Natural killer cell (primary cell): Measurements from ENCODE around the gene MACROD2. TPM values are rescaled to one million over a fixed set of nuclear protein-coding genes. Genes with fewer than 3 reads are reported as not detected.

Experiments
- ATAC-seq, 3 donors: fragments of 150-1000 bp in 2 of 3; fragments of 200-7000 bp in 1 of 3; cut with Tn5 transposase; 1 replicate in 1 of 3; 2 replicates in 2 of 3; pipeline ENCODE4 v1.10.0; 2021; ENCODE audit warnings: mild to moderate bottlenecking in 2 of 3, moderate library complexity in 2 of 3
- DNase-seq, 2 donors: peaks; one replicate each; pipeline versions ENCODE4 v3.0.0 to v3.0.0-alpha.2; 2013 to 2021; ENCODE audit warnings: mixed read lengths in 1 of 2
- H3K27ac ChIP-seq: one replicate; pipeline ENCODE4 v1.5.1; 2013; ENCODE audit warnings: mild to moderate bottlenecking, low read length
- H3K27me3 ChIP-seq: one replicate; pipeline ENCODE4 v1.6.1; 2013; ENCODE audit warnings: low read length; ENCODE audit not compliant: control insufficient read depth, insufficient read depth
- H3K36me3 ChIP-seq: one replicate; pipeline ENCODE4 v1.6.1; 2013; ENCODE audit warnings: low read length; ENCODE audit not compliant: control insufficient read depth, insufficient read depth
- H3K4me1 ChIP-seq: one replicate; pipeline ENCODE4 v1.6.1; 2013; ENCODE audit warnings: low read length; ENCODE audit not compliant: control insufficient read depth, insufficient read depth
- H3K4me3 ChIP-seq: one replicate; pipeline ENCODE4 v1.5.1; 2013; ENCODE audit warnings: low read length
- H3K9me3 ChIP-seq: one replicate; pipeline ENCODE4 v1.6.1; 2013; ENCODE audit warnings: low read length; ENCODE audit not compliant: control insufficient read depth, insufficient read depth
- H3K27ac Mint-ChIP-seq, 2 donors: one replicate each; pipeline ENCODE4 v1.8.0; 2022; ENCODE audit warnings: mild to moderate bottlenecking in 2 of 2, mixed read lengths in 2 of 2, moderate library complexity in 1 of 2
- H3K27me3 Mint-ChIP-seq, 2 donors: one replicate each; pipeline ENCODE4 v1.8.0; 2022; ENCODE audit warnings: low read depth in 2 of 2, mixed read lengths in 2 of 2
- H3K36me3 Mint-ChIP-seq: one replicate; pipeline ENCODE4 v1.8.0; 2022; ENCODE audit warnings: mixed read lengths
- H3K4me1 Mint-ChIP-seq, 2 donors: one replicate each; pipeline ENCODE4 v1.8.0; 2022; ENCODE audit warnings: mixed read lengths in 2 of 2
- H3K4me3 Mint-ChIP-seq: one replicate; pipeline ENCODE4 v1.8.0; 2022; ENCODE audit warnings: mild to moderate bottlenecking, moderate library complexity, mixed read lengths
- H3K9me3 Mint-ChIP-seq, 2 donors: one replicate each; pipeline ENCODE4 v1.8.0; 2022; ENCODE audit warnings: mixed read lengths in 2 of 2
- CTCF ChIP-seq: fragments of 200-600 bp; IDR thresholded peaks from one replicate; pipeline ENCODE4 v1.8.0; 2022; ENCODE audit warnings: antibody characterized with exemption
- WGBS: methylation state at CpG from one replicate; pipeline ENCODE4 v1.1.7; 2013; ENCODE audit warnings: missing lambda C conversion rate; ENCODE audit not compliant: insufficient coverage; 5-methylcytosine and 5-hydroxymethylcytosine counted together
- intact Hi-C: fragments of 100-400 bp; cut with micrococcal nuclease; formaldehyde crosslinking; loops from one replicate; pipeline ENCODE4 v1.14.2; 2022
- total RNA-seq, 4 donors: library from RNA; stranded (reverse); fragments of 120-200 nt in 1 of 4; gene quantifications; one replicate each; pipeline versions ENCODE4 v1.2.3 to v1.2.4, GENCODE V29; 2013 to 2022

The MACROD2 gene
- total RNA-seq, 3 donors from 2014 or later (not counting 1 experiment from before 2014, with no cell fraction given): 0.19 to 0.88 TPM; not detected in 1

DNA sequence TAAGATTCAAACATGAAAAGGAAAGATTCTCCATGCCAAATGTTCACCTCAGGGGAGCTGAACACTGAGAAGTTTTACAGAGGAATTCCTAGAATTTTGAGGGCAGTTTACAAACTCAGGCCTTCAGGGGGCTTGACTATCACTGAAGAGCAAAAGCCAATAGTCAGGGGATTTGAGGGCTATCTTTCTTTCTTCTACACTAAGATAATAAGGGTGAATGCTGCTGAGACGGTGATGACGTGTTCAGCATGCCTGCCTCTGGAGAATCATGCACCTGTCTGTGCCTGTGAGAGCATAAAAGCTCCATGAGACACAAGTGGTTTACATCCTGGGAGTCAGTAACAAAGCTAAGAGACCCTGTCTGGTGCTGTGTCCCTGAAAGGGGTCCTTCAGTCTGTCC is 1492.4 kb downstream of the MACROD2 start:
- no peaks in the 10 kb centered on the region for H3K4me1 Mint-ChIP-seq
- no peak for TF ChIP-seq CTCF
- H3K27ac Mint-ChIP-seq: no peak overlapping the region

DNA sequence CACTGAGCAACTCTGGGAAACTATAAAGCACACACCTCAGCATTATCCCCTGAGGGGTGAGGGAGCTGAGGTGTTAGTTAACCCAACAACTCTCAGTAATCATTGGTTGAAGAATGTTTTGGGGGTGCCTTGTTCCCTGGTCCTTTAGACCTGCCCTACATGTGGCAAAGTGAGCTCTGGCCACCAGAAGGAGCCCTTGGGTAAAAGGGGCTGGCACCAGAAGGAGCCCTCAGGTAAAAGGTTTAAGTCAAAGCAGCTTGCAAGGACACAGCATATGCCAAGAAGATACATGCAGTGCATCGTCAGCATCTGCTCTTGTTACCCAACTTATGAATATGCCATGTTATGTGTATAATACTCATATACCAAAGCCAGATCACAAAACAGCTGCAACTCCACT is 1496.3 kb downstream of the MACROD2 start:
- H3K27me3 Mint-ChIP-seq: no peaks in the 10 kb centered on the region
- no peaks in the 10 kb centered on the region for H3K36me3 ChIP-seq
- peaks cover 3 to 10% of the 10 kb centered on the region in 2 donors for H3K9me3 Mint-ChIP-seq
- H3K9me3 ChIP-seq: no peaks in the 10 kb centered on the region
- no peaks in the 10 kb centered on the region for H3K4me1 ChIP-seq
- H3K27ac ChIP-seq: no peak overlapping the region
- intact Hi-C loops: no loop called here
- no peak overlapping the region for H3K4me3 ChIP-seq
- no peak overlapping the region for H3K27ac Mint-ChIP-seq
- no peaks in the 10 kb centered on the region for H3K27me3 ChIP-seq
- ATAC-seq (no peak), DNase-seq (no peak)
- H3K4me1 Mint-ChIP-seq: no peaks in the 10 kb centered on the region
- WGBS: 100% methylated on average over 1 of the region's 1 CpG
- TF ChIP-seq CTCF: no peak
- no peak overlapping the region for H3K4me3 Mint-ChIP-seq
- H3K36me3 Mint-ChIP-seq: no peaks in the 10 kb centered on the region

More for the DNA sequence above, 1492.4 kb downstream of the MACROD2 start:
- Histone ChIP-seq H3K27ac (no peak overlapping the region), H3K9me3 (no peaks in the 10 kb centered on the region), H3K36me3 (no peaks in the 10 kb centered on the region), H3K4me1 (no peaks in the 10 kb centered on the region), H3K4me3 (no peak overlapping the region), H3K27me3 (no peaks in the 10 kb centered on the region)
- WGBS: 91% methylated on average over 2 of the region's 2 CpGs
- DNase-seq (no peak), ATAC-seq (no peak)
- Mint-ChIP-seq H3K4me3 (no peak overlapping the region), H3K9me3 (peaks cover 7 to 8% of the 10 kb centered on the region in 2 donors), H3K27me3 (no peaks in the 10 kb centered on the region), H3K36me3 (no peaks in the 10 kb centered on the region)
- intact Hi-C loops: no loop called here

GRCh38 chr20:15494851-15495250 is 1499.5 kb downstream of the MACROD2 start:
- peaks cover 12 to 18% of the 10 kb centered on the region in 2 donors for H3K9me3 Mint-ChIP-seq
- no peak for ATAC-seq
- Histone ChIP-seq H3K4me1 (no peaks in the 10 kb centered on the region), H3K27me3 (no peaks in the 10 kb centered on the region), H3K4me3 (no peak overlapping the region), H3K27ac (no peak overlapping the region), H3K36me3 (no peaks in the 10 kb centered on the region), H3K9me3 (no peaks in the 10 kb centered on the region)
- no peak for TF ChIP-seq CTCF
- intact Hi-C loops: no loop called here
- DNase-seq: no peak
- no peaks in the 10 kb centered on the region for H3K27me3 Mint-ChIP-seq
- H3K4me1 Mint-ChIP-seq: no peaks in the 10 kb centered on the region
- no peak overlapping the region for H3K4me3 Mint-ChIP-seq
- no peaks in the 10 kb centered on the region for H3K36me3 Mint-ChIP-seq
- WGBS: 60% methylated on average over 1 of the region's 2 CpGs
- no peak overlapping the region for H3K27ac Mint-ChIP-seq

- Histone ChIP-seq H3K36me3 (no peaks in the 10 kb centered on the region), H3K27ac (no peak overlapping the region), H3K27me3 (no peaks in the 10 kb centered on the region), H3K4me3 (no peak overlapping the region), H3K4me1 (no peaks in the 10 kb centered on the region), H3K9me3 (no peaks in the 10 kb centered on the region)
- TF ChIP-seq CTCF: no peak
- no peaks in the 10 kb centered on the region for H3K36me3 Mint-ChIP-seq
- DNase-seq: no peak
- H3K27me3 Mint-ChIP-seq: no peaks in the 10 kb centered on the region
- no peak overlapping the region for H3K4me3 Mint-ChIP-seq
- no peaks in the 10 kb centered on the region for H3K4me1 Mint-ChIP-seq
- no peak for ATAC-seq
- intact Hi-C loops: no loop called here
- no peak overlapping the region for H3K27ac Mint-ChIP-seq
- peaks cover 12 to 13% of the 10 kb centered on the region in 2 donors for H3K9me3 Mint-ChIP-seq
- WGBS: 92% methylated on average over 2 of the region's 3 CpGs
Observed at GRCh38 chr20:15496501-15497039, 1501.3 kb downstream of the MACROD2 start.
